Endodermal cell (in vitro differentiated cells): ENCODE results near the gene ERC1. TPM values are rescaled to one million over a fixed set of nuclear protein-coding genes. Genes with fewer than 3 reads are reported as not detected.

Experiments used
- DNase-seq: peaks from one replicate; pipeline ENCODE4 v3.0.0-alpha.2; 2017
- H3K27ac ChIP-seq: 2 replicates; pipeline ENCODE4 v1.5.1; 2013; ENCODE audit warnings: mild to moderate bottlenecking, low read depth, low read length, moderate library complexity
- H3K27me3 ChIP-seq: 2 replicates; pipeline ENCODE4 v1.6.1; 2013; ENCODE audit warnings: mild to moderate bottlenecking, low read length, moderate library complexity; ENCODE audit not compliant: insufficient read depth, control insufficient read depth, poor library complexity, severe bottlenecking
- H3K36me3 ChIP-seq: 2 replicates; pipeline ENCODE4 v1.7.0; 2013; ENCODE audit warnings: mild to moderate bottlenecking, low read length, moderate library complexity; ENCODE audit not compliant: control insufficient read depth, insufficient read depth
- H3K4me1 ChIP-seq: one replicate; pipeline ENCODE4 v1.7.0; 2013; ENCODE audit warnings: low read length; ENCODE audit not compliant: control insufficient read depth, insufficient read depth
- H3K4me3 ChIP-seq: 2 replicates; pipeline ENCODE4 v1.5.1; 2013; ENCODE audit warnings: mild to moderate bottlenecking, low read length, moderate library complexity
- H3K9ac ChIP-seq: 2 replicates; pipeline ENCODE4 v1.6.1; 2013; ENCODE audit warnings: mild to moderate bottlenecking, low read length, moderate library complexity; ENCODE audit not compliant: poor library complexity, severe bottlenecking; ENCODE audit errors: extremely low read depth
- H3K9me3 ChIP-seq: 2 replicates; pipeline ENCODE4 v1.6.1; 2013; ENCODE audit warnings: mild to moderate bottlenecking, low read length, moderate library complexity; ENCODE audit not compliant: control insufficient read depth
- H3K27ac Mint-ChIP-seq: 2 replicates; pipeline ENCODE4 v1.8.0; 2020; ENCODE audit warnings: mixed read lengths
- H3K27me3 Mint-ChIP-seq: 2 replicates; pipeline ENCODE4 v1.8.0; 2021; ENCODE audit warnings: mild to moderate bottlenecking, mixed read lengths; ENCODE audit not compliant: insufficient read depth
- H3K36me3 Mint-ChIP-seq: 2 replicates; pipeline ENCODE4 v1.8.0; 2020; ENCODE audit warnings: low read depth, mixed read lengths
- H3K4me1 Mint-ChIP-seq: 2 replicates; pipeline ENCODE4 v1.8.0; 2020; ENCODE audit warnings: mixed read lengths
- H3K4me3 Mint-ChIP-seq: 2 replicates; pipeline ENCODE4 v1.8.0; 2020; ENCODE audit warnings: mild to moderate bottlenecking, moderate library complexity, mixed read lengths
- H3K9me3 Mint-ChIP-seq: 2 replicates; pipeline ENCODE4 v1.8.0; 2020; ENCODE audit warnings: mild to moderate bottlenecking, mixed read lengths
- CTCF ChIP-seq: fragments of 200-600 bp; sonication (generic); conservative IDR thresholded peaks from 2 replicates; pipeline ENCODE4 v1.5.0; 2021; ENCODE audit warnings: antibody characterized with exemption, mild to moderate bottlenecking
- WGBS, 2 experiments: methylation state at CpG; one replicate each; pipeline versions ENCODE4 v1.1.5 to v1.1.7; 2013; ENCODE audit warnings: missing lambda C conversion rate in 2 of 2, mixed read lengths in 1 of 2; ENCODE audit not compliant: insufficient coverage in 1 of 2, insufficient read length in 1 of 2; 5-methylcytosine and 5-hydroxymethylcytosine counted together
- total RNA-seq, 2 donors: library from RNA; stranded (reverse); fragmentation: NEBNext Ultra II Directional in 1 of 2; extraction: Animal tissue kit (Norgen Biotek cat#: 25700) in 1 of 2; gene quantifications; 2 replicates in 1 of 2; 3 replicates in 1 of 2; pipeline ENCODE4 v1.2.1, GENCODE V29; 2021

Gene ERC1
- total RNA-seq, 2 donors from 2014 or later = 60.6 to 159 TPM

GRCh38 chr12:1329784-1330476 lies 338.9 kb downstream of the ERC1 start:
- Mint-ChIP-seq H3K27me3 (peaks cover 2% of the 10 kb centered on the region), H3K27ac (no peak overlapping the region), H3K4me3 (no peak overlapping the region), H3K9me3 (peaks cover 18% of the 10 kb centered on the region), H3K4me1 (peaks cover 12% of the 10 kb centered on the region), H3K36me3 (peaks cover 49% of the 10 kb centered on the region)
- WGBS, 2 experiments = 90 to 92% methylated on average over 2 of the region's 2 CpGs
- no peak for DNase-seq
- H3K36me3 ChIP-seq = no peaks in the 10 kb centered on the region
- no peak for TF ChIP-seq CTCF
- no peaks in the 10 kb centered on the region for H3K27me3 ChIP-seq
- peaks cover 4% of the 10 kb centered on the region for H3K4me1 ChIP-seq
- H3K4me3 ChIP-seq = no peak overlapping the region
- H3K27ac ChIP-seq = no peak overlapping the region
- H3K9me3 ChIP-seq = no peaks in the 10 kb centered on the region
- no peak overlapping the region for H3K9ac ChIP-seq

GRCh38 chr12:1330477-1330827 lies 339.4 kb downstream of the ERC1 start:
- H3K9me3 Mint-ChIP-seq = peaks cover 18% of the 10 kb centered on the region
- no peak overlapping the region for H3K4me3 Mint-ChIP-seq
- H3K36me3 Mint-ChIP-seq = peaks cover 49% of the 10 kb centered on the region
- 91% methylated on average over 1 of the region's 1 CpG; no CpG with 5 or more reads in 1 of the 2 experiments for WGBS, 2 experiments
- no peak for DNase-seq
- H3K27me3 ChIP-seq = no peaks in the 10 kb centered on the region
- no peak overlapping the region for H3K27ac Mint-ChIP-seq
- no peak overlapping the region for H3K4me3 ChIP-seq
- peaks cover 2% of the 10 kb centered on the region for H3K27me3 Mint-ChIP-seq
- H3K4me1 ChIP-seq = peaks cover 4% of the 10 kb centered on the region
- H3K36me3 ChIP-seq = no peaks in the 10 kb centered on the region
- H3K4me1 Mint-ChIP-seq = peaks cover 8% of the 10 kb centered on the region
- TF ChIP-seq CTCF = no peak
- H3K9me3 ChIP-seq = no peaks in the 10 kb centered on the region
- H3K9ac ChIP-seq = no peak overlapping the region
- no peak overlapping the region for H3K27ac ChIP-seq

GRCh38 chr12:1332327-1332726 lies 341.3 kb downstream of the ERC1 start:
- H3K36me3 Mint-ChIP-seq = peaks cover 48% of the 10 kb centered on the region

More at GRCh38 chr12:1332327-1332726, 341.3 kb downstream of the ERC1 start:
- no peak for DNase-seq
- no peak overlapping the region for H3K27ac ChIP-seq
- peaks cover 8% of the 10 kb centered on the region for H3K4me1 Mint-ChIP-seq
- no peak overlapping the region for H3K4me3 ChIP-seq
- H3K9me3 Mint-ChIP-seq = peaks cover 18% of the 10 kb centered on the region
- no peak overlapping the region for H3K27ac Mint-ChIP-seq
- H3K27me3 Mint-ChIP-seq = peaks cover 2% of the 10 kb centered on the region
- H3K27me3 ChIP-seq = no peaks in the 10 kb centered on the region
- no peaks in the 10 kb centered on the region for H3K4me1 ChIP-seq
- H3K36me3 ChIP-seq = no peaks in the 10 kb centered on the region
- no peaks in the 10 kb centered on the region for H3K9me3 ChIP-seq
- no peak overlapping the region for H3K9ac ChIP-seq
- H3K4me3 Mint-ChIP-seq = no peak overlapping the region
- 90 to 93% methylated on average over 3 of the region's 3 CpGs for WGBS, 2 experiments
- no peak for TF ChIP-seq CTCF
